ENCODE data around the gene PPM1K.
"Not testable (repeated sequence)": the region's sequence is repeated elsewhere in the genome, so short reads cannot be mapped to it uniquely, and the experiment has no call there.

The PPM1K gene

GRCh38 chr4:88284439-88285234, at the start of gene PPM1K:
TSS of gene PPM1K (minus strand) at chr4:88284561. CDS start at chr4:88278583, 5,978 bp downstream.
- DNase-seq, result peak; percentile 95

GRCh38 chr4:88333741-88334405, 49.5 kb upstream of the PPM1K start:
- no peak for DNase-seq

GRCh38 chr4:88327665-88328064, 43.3 kb upstream of the PPM1K start:
- no peak for DNase-seq

GRCh38 chr4:88320780-88321373, 36.5 kb upstream of the PPM1K start:
- DNase-seq, result no peak

- DNase-seq, result no peak
Observed at GRCh38 chr4:88320224-88320779, 35.9 kb upstream of the PPM1K start.

GRCh38 chr4:88318751-88319350, 34.5 kb upstream of the PPM1K start:
- no peak for DNase-seq

- no peak for DNase-seq
Observed at GRCh38 chr4:88315460-88316017, 31.2 kb upstream of the PPM1K start.

GRCh38 chr4:88313088-88313624, 28.8 kb upstream of the PPM1K start:
- DNase-seq, result not testable (repeated sequence)

- DNase-seq, result no peak
Observed at GRCh38 chr4:88308587-88308986, 24.2 kb upstream of the PPM1K start.

GRCh38 chr4:88297725-88298454, 13.5 kb upstream of the PPM1K start:
- no peak for DNase-seq

- DNase-seq, result no peak
Observed at GRCh38 chr4:88297212-88297516, 12.8 kb upstream of the PPM1K start.

- no peak for DNase-seq
Observed at GRCh38 chr4:88296413-88297211, 12.3 kb upstream of the PPM1K start.

GRCh38 chr4:88295656-88296055, 11.3 kb upstream of the PPM1K start:
- no peak for DNase-seq

GRCh38 chr4:88291003-88291402, 6.6 kb upstream of the PPM1K start:
- no peak for DNase-seq

GRCh38 chr4:88286897-88287296, 2.5 kb upstream of the PPM1K start:
- no peak for DNase-seq

- no peak for DNase-seq
Observed at GRCh38 chr4:88285235-88285653, 883 bp upstream of the PPM1K start.

GRCh38 chr4:88283661-88284438, 511 bp downstream of the PPM1K start:
- peak; percentile 13 for DNase-seq

GRCh38 chr4:88280228-88280795, 4.0 kb downstream of the PPM1K start:
- DNase-seq, result no peak

- no peak for DNase-seq
Observed at GRCh38 chr4:88277711-88278225, 6.6 kb downstream of the PPM1K start.
